Spleen (tissue), 11 donors: ENCODE measurements around the gene ACAT2. TPM values are rescaled to one million over a fixed set of nuclear protein-coding genes. Genes with fewer than 3 reads are reported as not detected.
"Not testable (repeated sequence)": the region's sequence is repeated elsewhere in the genome, so short reads cannot be mapped to it uniquely, and the experiment has no call there.

ENCODE experiments used
- DNase-seq: peaks from one replicate; pipeline ENCODE4 v3.0.0-alpha.2; 2020
- H3K27ac ChIP-seq, 8 donors: fragments of 200-600 bp; sonication (generic) in 7 of 8; 1 replicate in 4 of 8; 2 replicates in 4 of 8; pipeline versions ENCODE4 v1.5.0 to v1.8.0; 2016 to 2021; ENCODE audit warnings: inconsistent platforms in 4 of 8, mild to moderate bottlenecking in 4 of 8, moderate library complexity in 1 of 8
- H3K27me3 ChIP-seq, 7 donors: fragments of 200-600 bp; sonication (generic) in 6 of 7; replicated peaks in 1 of 7; 1 replicate in 4 of 7; 2 replicates in 3 of 7; pipeline versions ENCODE4 v1.5.0 to v1.8.0; 2016 to 2021; ENCODE audit warnings: inconsistent platforms in 3 of 7, mild to moderate bottlenecking in 1 of 7
- H3K36me3 ChIP-seq, 6 donors: fragments of 200-600 bp; sonication (generic) in 5 of 6; 1 replicate in 4 of 6; 2 replicates in 2 of 6; pipeline versions ENCODE4 v1.5.0 to v1.8.0; 2016 to 2021; ENCODE audit warnings: inconsistent platforms in 2 of 6
- H3K4me1 ChIP-seq, 6 donors: fragments of 200-600 bp; sonication (generic) in 5 of 6; 1 replicate in 3 of 6; 2 replicates in 3 of 6; pipeline versions ENCODE4 v1.5.0 to v1.8.0; 2016 to 2021; ENCODE audit warnings: inconsistent platforms in 3 of 6
- H3K4me3 ChIP-seq, 8 donors: fragments of 200-600 bp; sonication (generic) in 7 of 8; 1 replicate in 4 of 8; 2 replicates in 4 of 8; pipeline versions ENCODE4 v1.5.0 to v1.8.0; 2016 to 2021; ENCODE audit warnings: inconsistent platforms in 4 of 8, mild to moderate bottlenecking in 4 of 8, moderate library complexity in 2 of 8
- H3K9me3 ChIP-seq, 8 donors: fragments of 200-600 bp; sonication (generic) in 7 of 8; 1 replicate in 4 of 8; 2 replicates in 4 of 8; pipeline versions ENCODE4 v1.5.0 to v1.8.0; 2016 to 2021; ENCODE audit warnings: inconsistent platforms in 4 of 8
- POLR2A ChIP-seq, 3 donors: fragments of 450-650 bp; IDR thresholded peaks; one replicate each; pipeline ENCODE4 v1.5.1; 2017; ENCODE audit warnings: antibody characterized with exemption in 3 of 3, mild to moderate bottlenecking in 1 of 3
- POLR2AphosphoS5 ChIP-seq, 3 donors: sonication (generic); formaldehyde crosslinking; IDR thresholded peaks; one replicate each; pipeline ENCODE4 v1.5.1; 2017; ENCODE audit warnings: antibody characterized with exemption in 3 of 3
- WGBS, 5 donors: extraction: QIAGEN DNeasy Blood & Tissue Kit in 3 of 5; methylation state at CpG; one replicate each; pipeline versions ENCODE4 v1.1.5 to v1.1.7; 2013 to 2018; 5-methylcytosine and 5-hydroxymethylcytosine counted together
- intact Hi-C: fragments of 100-400 bp; cut with DNase I; formaldehyde crosslinking; loops from one replicate; pipeline ENCODE4 v1.15.0; 2023; ENCODE audit warnings: low total_unique reads
- polyA plus RNA-seq, 3 donors: library from polyadenylated mRNA; stranded (reverse); fragments of 200-250 nt; gene quantifications; one replicate each; pipeline ENCODE4 v1.2.1, GENCODE V29; 2013
- total RNA-seq, 7 donors: library from RNA; depleted of rRNA in 3 of 7; stranded (reverse); fragments of >200 nt in 3 of 7; fragmentation: NEBNext Ultra II Directional in 4 of 7; extraction: Animal tissue kit (Norgen Biotek cat#: 25700) in 4 of 7; gene quantifications; one replicate each; pipeline versions ENCODE4 v1.1.0 to v1.2.1, GENCODE V29; 2016 to 2021
- TF ChIP-seq, protein P1 (sequence below), 11 experiments: fragments of 200-600 bp in 7 of 11; fragments of 450-650 bp in 4 of 11; sonication (generic) in 4 of 11; IDR thresholded peaks in 8 of 11; conservative IDR thresholded peaks in 3 of 11; 1 replicate in 7 of 11; 2 replicates in 4 of 11; pipeline versions ENCODE4 v1.4.0 to v1.8.0; 2016 to 2021; ENCODE audit warnings: antibody characterized with exemption in 11 of 11, inconsistent platforms in 4 of 11, mild to moderate bottlenecking in 1 of 11
- donor health status: healthy with polysubstance abuse.
- donor health status: DM: no; HTN: no; CAD: no; lungs with moderate emphysema.
- donor health status: DM: no; HTN: no; CAD: no.
- donor health status: Bipolar disorder and iron deficiency.
- donor health status: healthy.
- donor health status: DM: no; HTN: no; CAD: no.
- donor health status: DM: yes; HTN: yes; CAD: no.

The ACAT2 gene
- total and polyA plus RNA-seq, 10 donors = 6.0 to 17.4 (median 13.9) TPM

DNA sequence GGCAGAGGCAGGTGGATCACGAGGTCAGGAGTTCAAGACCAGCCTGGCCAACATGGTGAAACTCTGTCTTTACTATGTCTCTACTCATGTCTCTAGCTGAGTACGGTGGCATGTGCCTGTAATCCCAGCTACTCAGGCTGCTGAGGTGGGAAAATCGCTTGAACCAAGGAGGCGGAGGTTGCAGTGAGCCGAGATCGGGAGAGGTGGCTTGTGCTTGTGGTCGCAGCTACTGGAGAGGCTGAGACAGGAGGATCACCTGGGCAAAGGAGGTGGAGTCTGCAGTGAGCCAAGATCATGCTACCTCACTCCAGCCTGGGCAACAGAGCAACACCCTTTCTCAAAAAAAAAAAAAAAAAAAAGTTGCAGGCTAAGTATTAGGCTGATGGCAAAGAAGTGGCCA, 42.6 kb upstream of the ACAT2 start:
- peaks cover 5 to 63% (median 21%) of the 10 kb centered on the region in 6 donors for H3K4me1 ChIP-seq
- no peak overlapping the region for H3K27ac ChIP-seq
- no peak overlapping the region for H3K4me3 ChIP-seq
- intact Hi-C loops = no loop called here
- WGBS, 5 donors = 93 to 96% (median 95%) methylated on average over 7 of the region's 7 CpGs
- H3K9me3 ChIP-seq = peaks cover 0 to 7% (median 0%) of the 10 kb centered on the region in 8 donors
- no peaks in the 10 kb centered on the region for H3K27me3 ChIP-seq
- no peak for DNase-seq
- H3K36me3 ChIP-seq = no peaks in the 10 kb centered on the region
- TF ChIP-seq POLR2AphosphoS5 (IDR thresholded peaks at IDR 0.05) (no peak), POLR2A (IDR thresholded peaks at IDR 0.05) (no peak)
- TF ChIP-seq, protein P1, sequence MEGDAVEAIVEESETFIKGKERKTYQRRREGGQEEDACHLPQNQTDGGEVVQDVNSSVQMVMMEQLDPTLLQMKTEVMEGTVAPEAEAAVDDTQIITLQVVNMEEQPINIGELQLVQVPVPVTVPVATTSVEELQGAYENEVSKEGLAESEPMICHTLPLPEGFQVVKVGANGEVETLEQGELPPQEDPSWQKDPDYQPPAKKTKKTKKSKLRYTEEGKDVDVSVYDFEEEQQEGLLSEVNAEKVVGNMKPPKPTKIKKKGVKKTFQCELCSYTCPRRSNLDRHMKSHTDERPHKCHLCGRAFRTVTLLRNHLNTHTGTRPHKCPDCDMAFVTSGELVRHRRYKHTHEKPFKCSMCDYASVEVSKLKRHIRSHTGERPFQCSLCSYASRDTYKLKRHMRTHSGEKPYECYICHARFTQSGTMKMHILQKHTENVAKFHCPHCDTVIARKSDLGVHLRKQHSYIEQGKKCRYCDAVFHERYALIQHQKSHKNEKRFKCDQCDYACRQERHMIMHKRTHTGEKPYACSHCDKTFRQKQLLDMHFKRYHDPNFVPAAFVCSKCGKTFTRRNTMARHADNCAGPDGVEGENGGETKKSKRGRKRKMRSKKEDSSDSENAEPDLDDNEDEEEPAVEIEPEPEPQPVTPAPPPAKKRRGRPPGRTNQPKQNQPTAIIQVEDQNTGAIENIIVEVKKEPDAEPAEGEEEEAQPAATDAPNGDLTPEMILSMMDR (IDR thresholded peaks at IDR 0.05 in 8 of 11, conservative IDR thresholded peaks at IDR 0.05 in 3 of 11) = no peak

DNA sequence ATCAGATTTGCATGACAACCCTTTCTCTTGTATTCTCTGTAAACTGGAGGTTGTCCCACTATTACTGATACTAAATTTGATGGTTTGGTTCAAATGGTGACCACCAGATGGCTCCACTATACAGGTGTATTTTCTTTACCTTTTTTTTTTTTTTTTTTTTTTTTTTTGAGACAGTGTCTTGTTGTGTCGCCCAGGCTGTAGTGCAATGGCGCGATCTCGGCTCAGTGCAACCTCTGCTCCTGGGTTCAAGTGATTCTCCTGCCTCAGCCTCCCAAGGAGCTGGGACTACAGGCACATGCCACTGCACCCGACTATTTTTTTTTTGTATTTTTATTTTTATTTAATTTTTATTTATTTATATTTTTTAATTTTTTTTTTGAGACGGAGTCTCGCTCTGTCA, 41.1 kb upstream of the ACAT2 start:
- no peaks in the 10 kb centered on the region for H3K27me3 ChIP-seq
- intact Hi-C loops = no loop called here
- no peak for DNase-seq
- no peaks in the 10 kb centered on the region for H3K36me3 ChIP-seq
- H3K4me3 ChIP-seq = no peak overlapping the region
- 73 to 83% (median 74%) methylated on average over 7 of the region's 7 CpGs for WGBS, 5 donors
- peaks cover 0 to 7% (median 0%) of the 10 kb centered on the region in 8 donors for H3K9me3 ChIP-seq
- peaks cover 8 to 63% (median 26%) of the 10 kb centered on the region in 6 donors for H3K4me1 ChIP-seq
- TF ChIP-seq POLR2AphosphoS5 (IDR thresholded peaks at IDR 0.05) = no peak
- TF ChIP-seq, protein P1 (IDR thresholded peaks at IDR 0.05 in 8 of 11, conservative IDR thresholded peaks at IDR 0.05 in 3 of 11) = peak in 10 of 11 experiments; percentile 10 to 49 (median 41)
- no peak overlapping the region for H3K27ac ChIP-seq

GRCh38 chr6:159721981-159722380, 39.9 kb upstream of the ACAT2 start:
- H3K36me3 ChIP-seq, H3K9me3 ChIP-seq, DNase-seq, intact Hi-C loops, H3K4me3 ChIP-seq, H3K27me3 ChIP-seq, H3K27ac ChIP-seq: not testable (repeated sequence)
- 94 to 100% (median 98%) methylated on average over 3 of the region's 3 CpGs for WGBS, 5 donors
- peaks cover 8 to 58% (median 22%) of the 10 kb centered on the region in 6 donors for H3K4me1 ChIP-seq

DNA sequence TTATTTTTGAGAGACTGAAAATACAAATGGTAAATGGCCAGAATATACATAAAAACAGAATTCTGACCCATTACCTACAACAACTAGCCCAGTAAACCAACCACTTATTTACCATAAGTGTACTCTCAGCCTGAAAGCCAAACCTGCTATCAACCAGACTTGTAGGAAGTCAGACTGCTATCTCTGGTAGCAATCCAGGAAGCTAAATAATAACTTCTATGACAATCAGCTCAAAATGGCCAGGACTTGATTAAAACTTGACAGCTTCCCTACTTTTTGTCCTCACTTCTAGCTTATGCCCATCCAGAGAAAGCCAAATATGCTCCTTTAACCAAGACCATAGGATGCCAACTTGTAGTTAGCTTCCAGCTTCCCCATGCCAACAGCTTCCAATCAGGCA, 39.2 kb upstream of the ACAT2 start:
- Histone ChIP-seq H3K9me3 (peaks cover 0 to 7% (median 0%) of the 10 kb centered on the region in 8 donors), H3K27me3 (no peaks in the 10 kb centered on the region), H3K4me3 (no peak overlapping the region), H3K4me1 (peaks cover 8 to 53% (median 21%) of the 10 kb centered on the region in 6 donors), H3K36me3 (no peaks in the 10 kb centered on the region), H3K27ac (no peak overlapping the region)
- TF ChIP-seq, protein P1 (IDR thresholded peaks at IDR 0.05 in 8 of 11, conservative IDR thresholded peaks at IDR 0.05 in 3 of 11) = no peak
- TF ChIP-seq POLR2A (IDR thresholded peaks at IDR 0.05) = no peak
- TF ChIP-seq POLR2AphosphoS5 (IDR thresholded peaks at IDR 0.05) = no peak
- intact Hi-C loops = no loop called here
- no peak for DNase-seq

- peaks cover 0 to 7% (median 0%) of the 10 kb centered on the region in 8 donors for H3K9me3 ChIP-seq
- no peaks in the 10 kb centered on the region for H3K27me3 ChIP-seq
- no peak for DNase-seq
- no peaks in the 10 kb centered on the region for H3K36me3 ChIP-seq
- H3K4me3 ChIP-seq = no peak overlapping the region
- intact Hi-C loops = no loop called here
- peaks cover 8 to 55% (median 21%) of the 10 kb centered on the region in 6 donors for H3K4me1 ChIP-seq
- 91 to 100% (median 98%) methylated on average over 2 of the region's 2 CpGs for WGBS, 5 donors
- TF ChIP-seq, protein P1 (IDR thresholded peaks at IDR 0.05 in 8 of 11, conservative IDR thresholded peaks at IDR 0.05 in 3 of 11) = no peak
- no peak for TF ChIP-seq POLR2AphosphoS5 (IDR thresholded peaks at IDR 0.05)
- TF ChIP-seq POLR2A (IDR thresholded peaks at IDR 0.05) = no peak
- no peak overlapping the region for H3K27ac ChIP-seq
Measured at GRCh38 chr6:159723259-159723658, 38.6 kb upstream of the ACAT2 start.
